Astrocyte of the spinal cord (primary cell): Measurements from ENCODE around the gene ARL8B.
"Not testable (repeated sequence)": the region's sequence is repeated elsewhere in the genome, so short reads cannot be mapped to it uniquely, and the experiment has no call there.

ENCODE experiments used
- DNase-seq: peaks from one replicate; pipeline ENCODE4 v3.0.0; 2011; ENCODE audit warnings: low read depth, low spot score
- H3K4me3 ChIP-seq: 2 replicates; pipeline ENCODE4 v1.5.1; 2011; ENCODE audit warnings: low read depth, mild to moderate bottlenecking, low read length, moderate library complexity
- in situ Hi-C: cut with HindIII; loops from 2 replicates; pipeline ENCODE4 v1.10.0; 2017; ENCODE audit warnings: low sequenced_read_pairs
- TF ChIP-seq, protein P1 (sequence below): IDR thresholded peaks from 2 replicates; pipeline ENCODE4 v1.5.1; 2012; ENCODE audit warnings: low read depth, mild to moderate bottlenecking, low read length, inconsistent platforms

ARL8B gene

DNA sequence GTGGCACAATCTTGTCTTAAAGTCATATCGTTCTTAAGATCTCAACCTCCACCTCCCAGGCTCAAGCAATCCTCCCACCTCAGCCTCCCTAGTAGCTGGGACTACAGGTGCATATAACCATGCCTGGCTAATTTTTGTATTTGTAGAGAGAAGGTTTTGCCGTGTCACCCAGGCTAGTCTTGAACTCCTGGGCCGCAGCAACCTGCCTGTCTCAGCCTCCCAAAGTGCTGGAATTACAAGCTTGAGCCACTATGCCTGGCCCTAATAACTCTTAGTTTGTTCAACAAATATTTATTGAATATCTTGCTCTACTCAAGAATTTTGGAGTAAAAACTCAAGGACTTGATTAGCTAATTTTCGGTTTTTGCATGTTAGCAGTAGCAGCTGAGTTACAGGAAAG is 46.0 kb downstream of the ARL8B start:
- no peak overlapping the region for H3K4me3 ChIP-seq
- DNase-seq, result no peak
- TF ChIP-seq, protein P1, sequence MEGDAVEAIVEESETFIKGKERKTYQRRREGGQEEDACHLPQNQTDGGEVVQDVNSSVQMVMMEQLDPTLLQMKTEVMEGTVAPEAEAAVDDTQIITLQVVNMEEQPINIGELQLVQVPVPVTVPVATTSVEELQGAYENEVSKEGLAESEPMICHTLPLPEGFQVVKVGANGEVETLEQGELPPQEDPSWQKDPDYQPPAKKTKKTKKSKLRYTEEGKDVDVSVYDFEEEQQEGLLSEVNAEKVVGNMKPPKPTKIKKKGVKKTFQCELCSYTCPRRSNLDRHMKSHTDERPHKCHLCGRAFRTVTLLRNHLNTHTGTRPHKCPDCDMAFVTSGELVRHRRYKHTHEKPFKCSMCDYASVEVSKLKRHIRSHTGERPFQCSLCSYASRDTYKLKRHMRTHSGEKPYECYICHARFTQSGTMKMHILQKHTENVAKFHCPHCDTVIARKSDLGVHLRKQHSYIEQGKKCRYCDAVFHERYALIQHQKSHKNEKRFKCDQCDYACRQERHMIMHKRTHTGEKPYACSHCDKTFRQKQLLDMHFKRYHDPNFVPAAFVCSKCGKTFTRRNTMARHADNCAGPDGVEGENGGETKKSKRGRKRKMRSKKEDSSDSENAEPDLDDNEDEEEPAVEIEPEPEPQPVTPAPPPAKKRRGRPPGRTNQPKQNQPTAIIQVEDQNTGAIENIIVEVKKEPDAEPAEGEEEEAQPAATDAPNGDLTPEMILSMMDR, result no peak
- in situ Hi-C loops, result no loop called here

DNA sequence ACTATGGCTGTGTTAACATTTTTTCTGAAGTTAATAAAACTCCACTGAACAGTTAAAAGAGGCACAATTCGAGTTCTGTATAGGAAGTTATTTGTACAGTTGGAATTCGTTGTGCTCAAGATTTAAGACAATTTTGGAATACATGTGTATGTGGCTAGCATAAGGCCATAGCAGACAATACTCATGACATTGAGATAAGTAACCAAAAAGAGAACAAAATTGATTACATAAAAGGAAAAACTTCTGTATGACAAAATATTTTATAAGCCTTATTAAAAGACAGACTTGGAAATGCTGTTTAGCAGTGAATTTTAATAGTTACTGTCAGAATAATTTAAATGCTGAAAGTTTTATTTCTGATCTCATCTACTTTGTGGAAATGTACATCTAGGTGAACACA is 47.7 kb downstream of the ARL8B start:
- in situ Hi-C loops, result no loop called here
- no peak for DNase-seq
- H3K4me3 ChIP-seq, result no peak overlapping the region
- TF ChIP-seq, protein P1, result no peak

DNA sequence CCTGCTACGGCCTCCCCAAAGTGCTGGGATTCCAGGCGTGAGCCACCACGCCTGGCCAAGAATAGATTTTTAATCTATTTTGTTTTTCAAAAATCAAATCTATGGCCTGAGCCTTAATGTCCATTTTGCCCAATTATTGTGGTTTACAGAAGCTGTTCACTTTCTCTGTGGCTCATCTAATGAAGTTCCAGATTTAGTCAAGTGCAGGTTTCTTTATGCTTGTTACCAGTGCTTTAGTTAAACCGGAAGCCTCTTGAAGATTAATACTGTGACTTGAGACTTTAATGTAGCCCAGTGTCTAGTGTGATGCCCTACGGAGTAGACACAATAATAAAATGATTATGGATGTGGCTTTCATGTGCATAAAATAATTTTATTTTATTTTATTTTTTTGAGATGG is 48.9 kb downstream of the ARL8B start:
- no peak overlapping the region for H3K4me3 ChIP-seq
- DNase-seq, result no peak
- TF ChIP-seq, protein P1, result no peak
- in situ Hi-C loops, result no loop called here

DNA sequence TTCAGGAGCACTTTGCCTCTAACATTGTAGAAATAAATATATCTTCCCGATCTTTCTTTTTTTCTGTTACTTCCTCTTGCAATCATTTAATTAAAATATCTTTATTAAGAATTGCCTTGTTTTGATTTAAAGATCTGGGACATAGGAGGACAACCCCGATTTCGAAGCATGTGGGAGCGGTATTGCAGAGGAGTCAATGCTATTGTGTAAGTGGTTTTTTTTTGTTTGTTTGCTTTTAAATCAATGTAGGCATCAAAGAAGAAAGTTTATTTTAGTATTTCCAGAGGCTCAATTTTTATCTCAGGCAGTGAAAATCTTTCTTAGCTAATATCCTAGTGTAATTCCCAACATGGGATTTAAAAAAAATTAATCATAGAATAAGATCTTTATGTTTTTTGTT is 49.9 kb downstream of the ARL8B start:
- TF ChIP-seq, protein P1, result no peak
- no peak overlapping the region for H3K4me3 ChIP-seq
- in situ Hi-C loops, result no loop called here
- no peak for DNase-seq

DNA sequence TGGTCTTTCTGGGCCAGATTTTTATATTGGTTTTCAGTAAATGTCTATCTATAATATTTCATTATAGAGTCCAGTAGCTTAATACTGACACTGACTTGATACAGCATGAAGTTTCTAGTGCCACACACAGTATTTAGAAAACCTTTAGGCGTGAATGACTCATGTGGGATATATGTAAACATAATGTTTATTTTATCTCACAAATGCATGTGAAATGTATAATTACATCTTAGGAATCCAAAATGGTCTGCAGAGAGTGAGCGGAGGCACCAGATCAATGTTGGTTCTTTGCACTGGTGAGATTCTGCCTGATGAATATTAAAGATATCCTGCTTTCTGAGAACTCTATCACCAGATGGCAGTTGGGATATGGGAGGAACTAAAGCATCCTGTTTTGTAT is 56.9 kb downstream of the ARL8B start:
- in situ Hi-C loops, H3K4me3 ChIP-seq, DNase-seq: not testable (repeated sequence)

DNA sequence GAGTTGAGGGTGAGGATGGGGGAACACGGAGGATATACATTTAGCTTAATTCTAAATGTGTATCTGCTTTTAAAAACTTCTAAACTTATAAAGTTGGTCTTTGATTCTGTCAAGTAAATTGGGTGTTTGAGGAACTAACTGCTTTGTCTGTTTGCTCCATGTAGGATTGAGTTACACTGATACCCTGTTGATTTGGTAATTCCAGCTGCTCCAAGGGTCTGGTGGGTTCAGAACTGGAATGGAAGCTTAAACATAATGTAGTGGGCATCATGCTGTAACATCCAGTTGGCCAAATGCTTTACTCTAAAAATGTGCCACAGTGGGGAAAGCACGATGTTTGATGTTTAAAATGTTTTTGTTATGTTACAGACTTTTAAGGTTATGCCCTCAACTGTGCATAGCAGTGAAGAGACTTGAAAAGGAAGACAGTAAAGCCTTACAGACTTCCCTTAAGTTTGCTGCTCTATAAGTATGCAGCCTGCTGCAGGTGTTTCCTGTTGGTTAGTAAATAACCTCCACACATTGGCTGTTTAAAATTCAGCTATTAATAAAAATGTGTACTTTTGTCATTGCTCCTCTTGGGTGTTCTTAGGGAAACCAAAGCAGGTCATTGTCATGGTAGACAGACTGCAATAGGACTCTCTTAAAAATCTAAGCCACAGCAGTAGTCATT is 59.5 kb downstream of the ARL8B start:
- DNase-seq, result no peak
- TF ChIP-seq, protein P1, result no peak
- in situ Hi-C loops, result no loop called here
- H3K4me3 ChIP-seq, result no peak overlapping the region

DNA sequence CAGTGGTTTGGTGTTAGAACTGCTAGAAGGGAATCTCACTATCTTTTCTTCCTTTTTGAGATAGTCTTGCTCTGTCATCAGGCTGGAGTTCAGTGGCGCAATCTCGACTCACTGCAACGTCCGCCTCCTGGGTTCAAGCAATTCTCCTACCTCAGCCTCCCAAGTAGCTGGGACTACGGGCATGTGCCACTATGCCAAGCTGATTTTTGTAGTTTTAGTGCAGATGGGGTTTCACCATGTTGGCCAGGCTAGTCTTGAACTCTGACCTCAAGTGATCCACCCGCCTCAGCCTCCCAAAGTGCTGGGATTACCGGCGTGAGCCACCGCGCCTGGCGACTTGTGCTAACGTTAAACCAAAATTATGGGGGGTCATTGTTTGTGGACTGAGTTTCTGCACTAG is 61.6 kb downstream of the ARL8B start:
- DNase-seq, H3K4me3 ChIP-seq, in situ Hi-C loops: not testable (repeated sequence)

DNA sequence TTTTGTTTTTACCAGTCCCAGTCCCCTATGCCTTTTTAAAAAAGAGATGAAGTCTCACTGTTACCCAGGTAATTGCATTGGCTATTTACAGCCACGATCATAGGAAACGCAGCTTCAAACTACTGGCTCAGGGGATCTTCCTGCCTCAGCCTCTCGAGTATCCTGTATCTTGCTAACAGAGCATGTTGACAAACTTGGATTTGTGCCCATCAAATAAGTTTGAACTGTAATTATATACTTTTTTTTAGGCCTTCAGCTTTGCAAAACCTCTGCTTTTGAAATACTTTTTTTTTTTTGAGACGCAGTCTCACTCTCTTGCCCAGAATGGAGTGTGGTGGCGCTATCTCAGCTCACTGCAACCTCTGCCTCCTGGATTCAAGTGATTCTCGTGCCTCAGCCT is 62.4 kb downstream of the ARL8B start:
- TF ChIP-seq, protein P1, result no peak
- in situ Hi-C loops, result no loop called here

More for the DNA sequence above, 62.4 kb downstream of the ARL8B start:
- no peak for DNase-seq
- no peak overlapping the region for H3K4me3 ChIP-seq
